ENCODE data around the gene POLRMT. TPM values are rescaled to one million over a fixed set of nuclear protein-coding genes. Genes with fewer than 3 reads are reported as not detected.

The POLRMT gene
- total RNA-seq, 1 donor from 2014 or later = 56.7 TPM

Other genes starting within 250 kb of the POLRMT start
- gene C2CD4C, start 224.4 kb downstream of the POLRMT start, total RNA-seq = 0.44 and 0.47 TPM in 2 replicates
- gene SHC2, start 172.5 kb downstream of the POLRMT start, total RNA-seq = 34.3 and 35.1 TPM in 2 replicates
- 0.41 TPM in 1 of 2 replicates, not detected in the other for gene MADCAM1, start 137.1 kb downstream of the POLRMT start, total RNA-seq
- gene TPGS1, start 126.0 kb downstream of the POLRMT start, total RNA-seq = 72.9 and 78.5 TPM in 2 replicates
- gene CDC34, start 101.8 kb downstream of the POLRMT start, total RNA-seq = 125 and 148 TPM in 2 replicates
- gene GZMM, start 89.5 kb downstream of the POLRMT start, total RNA-seq = not detected in 2 replicates
- gene BSG, start 60.9 kb downstream of the POLRMT start, total RNA-seq = 775 and 881 TPM in 2 replicates
- gene HCN2, start 43.7 kb downstream of the POLRMT start, total RNA-seq = 1.1 and 2.0 TPM in 2 replicates
- gene FGF22, start 6.3 kb upstream of the POLRMT start, total RNA-seq = 0.35 TPM in 1 of 2 replicates, not detected in the other
- 86.3 and 108 TPM in 2 replicates for gene RNF126, start 29.7 kb upstream of the POLRMT start, total RNA-seq
- gene FSTL3, start 42.9 kb upstream of the POLRMT start, total RNA-seq = 171 and 280 TPM in 2 replicates
- 2.2 TPM in 1 of 2 replicates, not detected in the other for gene PRSS57, start 61.9 kb upstream of the POLRMT start, total RNA-seq
- 48.9 and 52.8 TPM in 2 replicates for gene PALM, start 75.4 kb upstream of the POLRMT start, total RNA-seq
- 0.18 and 1.0 TPM in 2 replicates for gene MISP, start 117.6 kb upstream of the POLRMT start, total RNA-seq
- gene PTBP1, start 163.9 kb upstream of the POLRMT start, total RNA-seq = 252 and 331 TPM in 2 replicates
- gene PLPPR3, start 188.4 kb upstream of the POLRMT start, total RNA-seq = 2.3 and 7.5 TPM in 2 replicates
- not detected in 2 replicates for gene AZU1, start 194.3 kb upstream of the POLRMT start, total RNA-seq
- not detected in 2 replicates for gene PRTN3, start 207.5 kb upstream of the POLRMT start, total RNA-seq
- gene ELANE, start 218.8 kb upstream of the POLRMT start, total RNA-seq = not detected in 2 replicates
- 0.24 and 1.2 TPM in 2 replicates for gene CFD, start 226.1 kb upstream of the POLRMT start, total RNA-seq